WTC11 (cell line): ENCODE measurements around the gene KDELR1.
A peak's percentile ranks its signal among the peaks of the same experiment; 100 is the strongest.

Experiments used
- ARID4B ChIP-seq: sonication (generic); formaldehyde crosslinking; IDR thresholded peaks from 2 replicates; pipeline ENCODE4 v1.8.0; 2023; ENCODE audit warnings: missing genetic modification reagents, mild to moderate bottlenecking, borderline replicate concordance
- CTCF ChIP-seq: fragments of 200-600 bp; IDR thresholded peaks from 2 replicates; pipeline ENCODE4 v1.8.0; 2022; ENCODE audit warnings: antibody characterized with exemption
- E2F1 ChIP-seq: sonication (generic); formaldehyde crosslinking; IDR thresholded peaks from 2 replicates; pipeline ENCODE4 v1.8.0; 2022; ENCODE audit warnings: mild to moderate bottlenecking, missing genetic modification reagents
- TCF7 ChIP-seq: sonication (generic); formaldehyde crosslinking; IDR thresholded peaks from 2 replicates; pipeline ENCODE4 v1.8.0; 2022; ENCODE audit warnings: mild to moderate bottlenecking, low read depth, missing genetic modification reagents, moderate library complexity
- TEAD4 ChIP-seq: sonication (generic); formaldehyde crosslinking; IDR thresholded peaks from 2 replicates; pipeline ENCODE4 v1.8.0; 2022; ENCODE audit warnings: mild to moderate bottlenecking, missing genetic modification reagents
- USF2 ChIP-seq: sonication (generic); formaldehyde crosslinking; IDR thresholded peaks from 2 replicates; pipeline ENCODE4 v1.8.1; 2023; ENCODE audit warnings: mild to moderate bottlenecking, missing genetic modification reagents, moderate library complexity
- TF ChIP-seq, protein P1 (sequence below): sonication (generic); formaldehyde crosslinking; IDR thresholded peaks from 2 replicates; pipeline ENCODE4 v1.8.0; 2022; ENCODE audit warnings: missing genetic modification reagents
- TF ChIP-seq, protein P2 (sequence below): sonication (generic); formaldehyde crosslinking; IDR thresholded peaks from 2 replicates; pipeline ENCODE4 v1.8.1; 2023; ENCODE audit warnings: mild to moderate bottlenecking, missing genetic modification reagents, moderate library complexity
- TF ChIP-seq, protein P3 (sequence below): sonication (generic); formaldehyde crosslinking; IDR thresholded peaks from 2 replicates; pipeline ENCODE4 v1.8.1; 2023; ENCODE audit warnings: mild to moderate bottlenecking, moderate library complexity, missing genetic modification reagents
- TF ChIP-seq, protein P4 (sequence below): sonication (generic); formaldehyde crosslinking; conservative IDR thresholded peaks from 2 replicates; pipeline ENCODE4 v1.8.1; 2022; ENCODE audit warnings: mild to moderate bottlenecking, missing genetic modification reagents
- TF ChIP-seq, protein P5 (sequence below): sonication (generic); formaldehyde crosslinking; IDR thresholded peaks from 2 replicates; pipeline ENCODE4 v1.8.0; 2023; ENCODE audit warnings: mild to moderate bottlenecking, missing genetic modification reagents
- TF ChIP-seq, protein P6 (sequence below): sonication (generic); formaldehyde crosslinking; IDR thresholded peaks from 2 replicates; pipeline ENCODE4 v1.8.0; 2022; ENCODE audit warnings: mild to moderate bottlenecking, missing genetic modification reagents
- TF ChIP-seq, protein P7 (sequence below): sonication (generic); formaldehyde crosslinking; IDR thresholded peaks from 2 replicates; pipeline ENCODE4 v1.8.1; 2022; ENCODE audit warnings: low read depth, missing genetic modification reagents, borderline replicate concordance

- TF ChIP-seq ARID4B (no peak), CTCF (no peak), TCF7 (CRISPR knock-in tag) (no peak), E2F1 (no peak), USF2 (0 out of 2 replicates have a peak, but pooled peaks have one; percentile 11), TEAD4 (CRISPR knock-in tag) (no peak)
- TF ChIP-seq, protein P1, sequence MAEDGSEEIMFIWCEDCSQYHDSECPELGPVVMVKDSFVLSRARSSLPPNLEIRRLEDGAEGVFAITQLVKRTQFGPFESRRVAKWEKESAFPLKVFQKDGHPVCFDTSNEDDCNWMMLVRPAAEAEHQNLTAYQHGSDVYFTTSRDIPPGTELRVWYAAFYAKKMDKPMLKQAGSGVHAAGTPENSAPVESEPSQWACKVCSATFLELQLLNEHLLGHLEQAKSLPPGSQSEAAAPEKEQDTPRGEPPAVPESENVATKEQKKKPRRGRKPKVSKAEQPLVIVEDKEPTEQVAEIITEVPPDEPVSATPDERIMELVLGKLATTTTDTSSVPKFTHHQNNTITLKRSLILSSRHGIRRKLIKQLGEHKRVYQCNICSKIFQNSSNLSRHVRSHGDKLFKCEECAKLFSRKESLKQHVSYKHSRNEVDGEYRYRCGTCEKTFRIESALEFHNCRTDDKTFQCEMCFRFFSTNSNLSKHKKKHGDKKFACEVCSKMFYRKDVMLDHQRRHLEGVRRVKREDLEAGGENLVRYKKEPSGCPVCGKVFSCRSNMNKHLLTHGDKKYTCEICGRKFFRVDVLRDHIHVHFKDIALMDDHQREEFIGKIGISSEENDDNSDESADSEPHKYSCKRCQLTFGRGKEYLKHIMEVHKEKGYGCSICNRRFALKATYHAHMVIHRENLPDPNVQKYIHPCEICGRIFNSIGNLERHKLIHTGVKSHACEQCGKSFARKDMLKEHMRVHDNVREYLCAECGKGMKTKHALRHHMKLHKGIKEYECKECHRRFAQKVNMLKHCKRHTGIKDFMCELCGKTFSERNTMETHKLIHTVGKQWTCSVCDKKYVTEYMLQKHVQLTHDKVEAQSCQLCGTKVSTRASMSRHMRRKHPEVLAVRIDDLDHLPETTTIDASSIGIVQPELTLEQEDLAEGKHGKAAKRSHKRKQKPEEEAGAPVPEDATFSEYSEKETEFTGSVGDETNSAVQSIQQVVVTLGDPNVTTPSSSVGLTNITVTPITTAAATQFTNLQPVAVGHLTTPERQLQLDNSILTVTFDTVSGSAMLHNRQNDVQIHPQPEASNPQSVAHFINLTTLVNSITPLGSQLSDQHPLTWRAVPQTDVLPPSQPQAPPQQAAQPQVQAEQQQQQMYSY, result no peak
- TF ChIP-seq, protein P2, sequence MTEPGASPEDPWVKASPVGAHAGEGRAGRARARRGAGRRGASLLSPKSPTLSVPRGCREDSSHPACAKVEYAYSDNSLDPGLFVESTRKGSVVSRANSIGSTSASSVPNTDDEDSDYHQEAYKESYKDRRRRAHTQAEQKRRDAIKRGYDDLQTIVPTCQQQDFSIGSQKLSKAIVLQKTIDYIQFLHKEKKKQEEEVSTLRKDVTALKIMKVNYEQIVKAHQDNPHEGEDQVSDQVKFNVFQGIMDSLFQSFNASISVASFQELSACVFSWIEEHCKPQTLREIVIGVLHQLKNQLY, result no peak
- TF ChIP-seq, protein P3, sequence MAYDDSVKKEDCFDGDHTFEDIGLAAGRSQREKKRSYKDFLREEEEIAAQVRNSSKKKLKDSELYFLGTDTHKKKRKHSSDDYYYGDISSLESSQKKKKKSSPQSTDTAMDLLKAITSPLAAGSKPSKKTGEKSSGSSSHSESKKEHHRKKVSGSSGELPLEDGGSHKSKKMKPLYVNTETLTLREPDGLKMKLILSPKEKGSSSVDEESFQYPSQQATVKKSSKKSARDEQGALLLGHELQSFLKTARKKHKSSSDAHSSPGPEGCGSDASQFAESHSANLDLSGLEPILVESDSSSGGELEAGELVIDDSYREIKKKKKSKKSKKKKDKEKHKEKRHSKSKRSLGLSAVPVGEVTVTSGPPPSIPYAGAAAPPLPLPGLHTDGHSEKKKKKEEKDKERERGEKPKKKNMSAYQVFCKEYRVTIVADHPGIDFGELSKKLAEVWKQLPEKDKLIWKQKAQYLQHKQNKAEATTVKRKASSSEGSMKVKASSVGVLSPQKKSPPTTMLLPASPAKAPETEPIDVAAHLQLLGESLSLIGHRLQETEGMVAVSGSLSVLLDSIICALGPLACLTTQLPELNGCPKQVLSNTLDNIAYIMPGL (CRISPR knock-in tag), result no peak
- TF ChIP-seq, protein P4, sequence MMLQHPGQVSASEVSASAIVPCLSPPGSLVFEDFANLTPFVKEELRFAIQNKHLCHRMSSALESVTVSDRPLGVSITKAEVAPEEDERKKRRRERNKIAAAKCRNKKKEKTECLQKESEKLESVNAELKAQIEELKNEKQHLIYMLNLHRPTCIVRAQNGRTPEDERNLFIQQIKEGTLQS (CRISPR knock-in tag), result no peak
- TF ChIP-seq, protein P5, sequence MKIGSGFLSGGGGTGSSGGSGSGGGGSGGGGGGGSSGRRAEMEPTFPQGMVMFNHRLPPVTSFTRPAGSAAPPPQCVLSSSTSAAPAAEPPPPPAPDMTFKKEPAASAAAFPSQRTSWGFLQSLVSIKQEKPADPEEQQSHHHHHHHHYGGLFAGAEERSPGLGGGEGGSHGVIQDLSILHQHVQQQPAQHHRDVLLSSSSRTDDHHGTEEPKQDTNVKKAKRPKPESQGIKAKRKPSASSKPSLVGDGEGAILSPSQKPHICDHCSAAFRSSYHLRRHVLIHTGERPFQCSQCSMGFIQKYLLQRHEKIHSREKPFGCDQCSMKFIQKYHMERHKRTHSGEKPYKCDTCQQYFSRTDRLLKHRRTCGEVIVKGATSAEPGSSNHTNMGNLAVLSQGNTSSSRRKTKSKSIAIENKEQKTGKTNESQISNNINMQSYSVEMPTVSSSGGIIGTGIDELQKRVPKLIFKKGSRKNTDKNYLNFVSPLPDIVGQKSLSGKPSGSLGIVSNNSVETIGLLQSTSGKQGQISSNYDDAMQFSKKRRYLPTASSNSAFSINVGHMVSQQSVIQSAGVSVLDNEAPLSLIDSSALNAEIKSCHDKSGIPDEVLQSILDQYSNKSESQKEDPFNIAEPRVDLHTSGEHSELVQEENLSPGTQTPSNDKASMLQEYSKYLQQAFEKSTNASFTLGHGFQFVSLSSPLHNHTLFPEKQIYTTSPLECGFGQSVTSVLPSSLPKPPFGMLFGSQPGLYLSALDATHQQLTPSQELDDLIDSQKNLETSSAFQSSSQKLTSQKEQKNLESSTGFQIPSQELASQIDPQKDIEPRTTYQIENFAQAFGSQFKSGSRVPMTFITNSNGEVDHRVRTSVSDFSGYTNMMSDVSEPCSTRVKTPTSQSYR, result no peak
- TF ChIP-seq, protein P6, sequence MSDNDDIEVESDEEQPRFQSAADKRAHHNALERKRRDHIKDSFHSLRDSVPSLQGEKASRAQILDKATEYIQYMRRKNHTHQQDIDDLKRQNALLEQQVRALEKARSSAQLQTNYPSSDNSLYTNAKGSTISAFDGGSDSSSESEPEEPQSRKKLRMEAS (CRISPR knock-in tag), result no peak
- TF ChIP-seq, protein P7, sequence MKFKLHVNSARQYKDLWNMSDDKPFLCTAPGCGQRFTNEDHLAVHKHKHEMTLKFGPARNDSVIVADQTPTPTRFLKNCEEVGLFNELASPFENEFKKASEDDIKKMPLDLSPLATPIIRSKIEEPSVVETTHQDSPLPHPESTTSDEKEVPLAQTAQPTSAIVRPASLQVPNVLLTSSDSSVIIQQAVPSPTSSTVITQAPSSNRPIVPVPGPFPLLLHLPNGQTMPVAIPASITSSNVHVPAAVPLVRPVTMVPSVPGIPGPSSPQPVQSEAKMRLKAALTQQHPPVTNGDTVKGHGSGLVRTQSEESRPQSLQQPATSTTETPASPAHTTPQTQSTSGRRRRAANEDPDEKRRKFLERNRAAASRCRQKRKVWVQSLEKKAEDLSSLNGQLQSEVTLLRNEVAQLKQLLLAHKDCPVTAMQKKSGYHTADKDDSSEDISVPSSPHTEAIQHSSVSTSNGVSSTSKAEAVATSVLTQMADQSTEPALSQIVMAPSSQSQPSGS (CRISPR knock-in tag), result no peak
Measured at GRCh38 chr19:48403606-48404005, 12.3 kb upstream of the KDELR1 start.
